Measurements from ENCODE around the gene PARD6A. TPM values are rescaled to one million over a fixed set of nuclear protein-coding genes. Genes with fewer than 3 reads are reported as not detected.

The PARD6A gene
- total and polyA plus RNA-seq, 2 of the 4 experiments (the other 2 are of a cell fraction), result 0.36 to 0.55 TPM

- Histone ChIP-seq H4K8ac (ENCODE audit: low read depth in 2 of 2, low read length in 2 of 2) (no peak overlapping the region), H3K18ac (ENCODE audit: low read depth, low read length) (no peak overlapping the region), H2BK5ac (ENCODE audit: low read depth, low read length, poor library complexity, severe bottlenecking) (no peak overlapping the region), H3K36me3 (ENCODE audit: control insufficient read depth, insufficient read depth, low read length) (peaks cover 12% of the 10 kb centered on the region; the same call in 1 of the 2 replicates), H2BK20ac (ENCODE audit: low read depth, low read length) (no peak overlapping the region), H4K91ac (ENCODE audit: insufficient read depth, low read depth, low read length) (no peak overlapping the region), H2AK9ac (replicated peaks; ENCODE audit: low read depth, low read length, poor library complexity) (no peak overlapping the region), H3K23ac (ENCODE audit: low read depth, low read length) (no peak overlapping the region), H3K4ac (ENCODE audit: low read depth, low read length) (no peak overlapping the region), H4K5ac (ENCODE audit: low read depth, low read length) (no peak overlapping the region), H3K79me1 (ENCODE audit: low read depth in 1 of 2, low read length in 2 of 2) (peaks cover 0 to 17% of the 10 kb centered on the region in 2 experiments; a peak in 2 of 4 replicates), H3K4me2 (ENCODE audit: low read depth, low read length) (no peak overlapping the region), H3K27me3 (ENCODE audit: control insufficient read depth, insufficient read depth, low read length) (no peaks in the 10 kb centered on the region), H3K4me3 (ENCODE audit: insufficient read depth, low read depth, low read length) (no peak overlapping the region), H2AFZ (replicated peaks; ENCODE audit: low read length, poor library complexity) (no peak overlapping the region), H3K14ac (replicated peaks; ENCODE audit: low read depth, low read length) (no peak overlapping the region), H3K56ac (ENCODE audit: extremely low read depth, insufficient read depth, low read length) (no peak overlapping the region), H3K27ac (ENCODE audit: insufficient read depth, low read length) (no peak overlapping the region), H2BK120ac (ENCODE audit: low read depth, low read length) (no peak overlapping the region), H4K20me1 (ENCODE audit: insufficient read depth, low read length) (0 out of 2 replicates have a peak, but pooled peaks cover 4% of the 10 kb centered on the region), H3K9me1 (ENCODE audit: insufficient read depth, low read length) (0 out of 2 replicates have a peak, but pooled peaks cover 3% of the 10 kb centered on the region), H2AK5ac (ENCODE audit: low read depth, low read length) (no peak overlapping the region), H2BK15ac (ENCODE audit: low read depth, low read length) (no peak overlapping the region), H3K4me1 (ENCODE audit: control insufficient read depth, insufficient read depth, low read length) (no peaks in the 10 kb centered on the region), H3K9me3 (ENCODE audit: control insufficient read depth, insufficient read depth, low read length) (no peaks in the 10 kb centered on the region), H3K9ac (ENCODE audit: low read depth, low read length) (no peak overlapping the region)
- in situ Hi-C loops (cut with MboI; ENCODE audit: low sequenced_read_pairs), result no loop called here
- DNase-seq (no peak), ATAC-seq (ENCODE audit: low read depth) (no peak)
- ChIA-PET CTCF (no interaction called here), POLR2A (ENCODE audit: unreplicated experiment) (no interaction called here)
- BruUV-seq (replicated peaks), result no TSS peak
- no CpG with 5 or more reads among the region's 4 CpGs for WGBS, 2 experiments (ENCODE audit: extremely low coverage in 2 of 2, insufficient read length in 1 of 2)
- TF ChIP-seq ELK1 (IDR thresholded peaks at IDR 0.05; ENCODE audit: borderline replicate concordance, low read depth, low read length) (no peak), FOS (IDR thresholded peaks at IDR 0.05; ENCODE audit: low read depth, low read length) (no peak), USF2 (IDR thresholded peaks at IDR 0.05; ENCODE audit: low read depth, low read length) (no peak), CEBPB (IDR thresholded peaks at IDR 0.05; ENCODE audit: low read depth, low read length) (no peak), POLR2A (IDR thresholded peaks at IDR 0.05; ENCODE audit: low read depth, low read length) (no peak), CHD1 (IDR thresholded peaks at IDR 0.05; ENCODE audit: low read depth, low read length) (no peak)
- intact Hi-C loops (cut with micrococcal nuclease), result loop anchor here (10.0 kb wide), 1 partner anchor 358 kb away; no protein-coding TSS in a partner anchor
- dilution Hi-C loops (cut with HindIII; ENCODE audit: low sequenced_read_pairs, unreplicated experiment), result no loop called here
These were observed 15.8 kb downstream of the PARD6A start for GRCh38 chr16:67676516-67676915.

All from IMR-90 (cell line).